ENCODE results near the gene SOX30. TPM values are rescaled to one million over a fixed set of nuclear protein-coding genes. Genes with fewer than 3 reads are reported as not detected.
"Not testable (repeated sequence)": the region's sequence is repeated elsewhere in the genome, so short reads cannot be mapped to it uniquely, and the experiment has no call there.

The SOX30 gene
- total RNA-seq (2014; rRNA removed; shearing (Covaris generic)): 0.04 and 0.42 TPM in 2 replicates

DNA sequence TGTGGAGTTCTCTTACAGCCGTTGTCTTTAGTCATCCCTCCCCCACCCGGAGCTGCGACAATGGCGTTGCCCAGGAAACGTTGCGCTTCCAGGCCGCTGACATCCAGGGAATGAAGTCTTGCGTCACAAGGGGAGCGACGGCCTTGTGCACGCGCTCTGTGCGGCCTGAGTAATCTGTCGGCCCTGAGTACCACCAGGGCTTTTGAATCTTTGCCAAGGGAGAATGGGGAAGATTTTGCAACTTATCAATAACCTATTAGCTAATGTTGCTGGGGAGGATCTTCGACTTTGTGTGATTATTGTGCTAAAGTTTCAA is at the start of gene SOX30:
Gene SOX30, minus strand, starts transcription at position 62 of the 316 bp plus-strand sequence. CDS start 360 bp downstream, outside the sequence.
- no peak for DNase-seq

DNA sequence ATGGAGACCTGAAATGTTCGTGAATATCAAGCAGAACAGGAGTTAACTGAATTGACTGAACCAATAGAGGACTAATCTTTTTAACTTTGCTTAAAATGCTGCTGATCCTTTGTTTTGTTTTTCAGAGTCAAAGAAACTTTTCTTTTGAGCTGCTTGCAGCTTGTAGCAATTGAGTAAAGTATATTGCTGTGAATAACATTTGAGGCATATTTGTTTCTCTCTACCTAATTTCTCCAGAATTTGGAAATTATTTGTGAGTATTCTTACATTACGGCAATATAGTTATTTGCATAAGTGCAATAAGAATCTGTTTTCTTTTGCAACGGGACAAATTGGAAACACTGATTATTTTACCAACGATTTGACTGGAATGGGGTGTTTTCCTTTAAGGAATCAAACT is 46.4 kb upstream of the SOX30 start:
- DNase-seq; H3K4me3 ChIP-seq (ENCODE audit: insufficient read depth, low read depth, low read length); H3K36me3 ChIP-seq (replicated peaks; ENCODE audit: control insufficient read depth, insufficient read depth, low read length); H3K27me3 ChIP-seq (ENCODE audit: control insufficient read depth, insufficient read depth, low read length): not testable (repeated sequence)

More for the DNA sequence above, at the start of gene SOX30:
- Histone ChIP-seq H3K27me3 (ENCODE audit: control insufficient read depth, insufficient read depth, low read length) (no peaks in the 10 kb centered on the region; the same call in none of the 2 replicates), H3K4me3 (ENCODE audit: insufficient read depth, low read depth, low read length) (peak within 1 kb of the TSS; percentile 36), H3K36me3 (replicated peaks; ENCODE audit: control insufficient read depth, insufficient read depth, low read length) (no peaks in the 10 kb centered on the region)

- not testable (repeated sequence) for DNase-seq; H3K36me3 ChIP-seq (replicated peaks; ENCODE audit: control insufficient read depth, insufficient read depth, low read length); H3K27me3 ChIP-seq (ENCODE audit: control insufficient read depth, insufficient read depth, low read length); H3K4me3 ChIP-seq (ENCODE audit: insufficient read depth, low read depth, low read length)
These were observed 43.9 kb upstream of the SOX30 start for GRCh38 chr5:157696154-157696553.

GRCh38 chr5:157693816-157694215 is 41.6 kb upstream of the SOX30 start:
- not testable (repeated sequence) for DNase-seq; H3K27me3 ChIP-seq (ENCODE audit: control insufficient read depth, insufficient read depth, low read length); H3K36me3 ChIP-seq (replicated peaks; ENCODE audit: control insufficient read depth, insufficient read depth, low read length)

DNA sequence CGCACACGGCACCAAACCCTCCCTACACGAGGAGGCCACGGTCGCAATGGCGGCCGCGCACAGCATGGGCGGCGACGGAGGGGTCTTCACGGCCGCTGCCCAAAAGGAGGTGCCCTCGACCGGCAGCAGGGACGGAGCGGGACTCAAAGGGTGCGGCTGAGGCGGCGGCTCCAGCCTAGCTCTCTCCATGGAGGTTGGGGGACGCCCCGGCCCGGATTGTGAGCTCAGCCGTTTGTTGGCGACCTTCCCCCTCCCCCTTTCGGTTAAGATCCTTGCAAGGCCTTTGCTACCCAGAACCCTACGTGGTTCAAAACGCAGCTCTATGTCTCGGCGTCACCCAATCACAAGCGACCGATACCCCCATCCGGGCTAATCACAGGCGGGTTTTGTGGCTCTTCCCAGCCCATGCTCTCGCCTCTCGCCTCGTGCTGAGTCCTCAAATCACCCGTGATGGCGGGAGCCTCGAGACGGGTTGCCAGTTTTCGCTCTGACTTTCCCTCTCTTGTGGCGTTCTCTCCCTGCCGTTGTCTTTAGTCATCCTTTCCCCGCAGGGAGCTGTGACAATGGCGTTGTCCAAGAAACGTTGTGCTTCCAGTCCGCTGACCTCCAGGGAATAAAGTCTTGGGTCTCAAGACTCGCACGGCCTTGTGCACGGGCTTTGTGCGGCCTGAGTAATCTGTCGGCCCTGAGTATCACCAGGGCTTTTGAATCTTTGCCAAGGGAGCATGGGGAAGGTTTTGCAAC is 38.6 kb upstream of the SOX30 start:
- DNase-seq: peak; percentile 19
- no peak overlapping the region for H3K4me3 ChIP-seq (ENCODE audit: insufficient read depth, low read depth, low read length)

More at GRCh38 chr5:157693816-157694215, 41.6 kb upstream of the SOX30 start:
- H3K4me3 ChIP-seq (ENCODE audit: insufficient read depth, low read depth, low read length): not testable (repeated sequence)

GRCh38 chr5:157689942-157690689 is 37.9 kb upstream of the SOX30 start:
- H3K4me3 ChIP-seq (ENCODE audit: insufficient read depth, low read depth, low read length): no peak overlapping the region
- H3K27me3 ChIP-seq (ENCODE audit: control insufficient read depth, insufficient read depth, low read length): no peaks in the 10 kb centered on the region
- H3K36me3 ChIP-seq (replicated peaks; ENCODE audit: control insufficient read depth, insufficient read depth, low read length): no peaks in the 10 kb centered on the region
- DNase-seq: peak; percentile 63

More for the DNA sequence above, 38.6 kb upstream of the SOX30 start:
- Histone ChIP-seq H3K36me3 (replicated peaks; ENCODE audit: control insufficient read depth, insufficient read depth, low read length) (no peaks in the 10 kb centered on the region), H3K27me3 (ENCODE audit: control insufficient read depth, insufficient read depth, low read length) (no peaks in the 10 kb centered on the region)

- H3K4me3 ChIP-seq (ENCODE audit: insufficient read depth, low read depth, low read length): no peak overlapping the region
- H3K27me3 ChIP-seq (ENCODE audit: control insufficient read depth, insufficient read depth, low read length): no peaks in the 10 kb centered on the region
- no peaks in the 10 kb centered on the region for H3K36me3 ChIP-seq (replicated peaks; ENCODE audit: control insufficient read depth, insufficient read depth, low read length)
- no peak for DNase-seq
These were observed 34.9 kb upstream of the SOX30 start for GRCh38 chr5:157687198-157687554.

GRCh38 chr5:157686276-157687197 is 34.3 kb upstream of the SOX30 start:
- H3K27me3 ChIP-seq (ENCODE audit: control insufficient read depth, insufficient read depth, low read length); H3K4me3 ChIP-seq (ENCODE audit: insufficient read depth, low read depth, low read length); H3K36me3 ChIP-seq (replicated peaks; ENCODE audit: control insufficient read depth, insufficient read depth, low read length); DNase-seq: not testable (repeated sequence)

DNA sequence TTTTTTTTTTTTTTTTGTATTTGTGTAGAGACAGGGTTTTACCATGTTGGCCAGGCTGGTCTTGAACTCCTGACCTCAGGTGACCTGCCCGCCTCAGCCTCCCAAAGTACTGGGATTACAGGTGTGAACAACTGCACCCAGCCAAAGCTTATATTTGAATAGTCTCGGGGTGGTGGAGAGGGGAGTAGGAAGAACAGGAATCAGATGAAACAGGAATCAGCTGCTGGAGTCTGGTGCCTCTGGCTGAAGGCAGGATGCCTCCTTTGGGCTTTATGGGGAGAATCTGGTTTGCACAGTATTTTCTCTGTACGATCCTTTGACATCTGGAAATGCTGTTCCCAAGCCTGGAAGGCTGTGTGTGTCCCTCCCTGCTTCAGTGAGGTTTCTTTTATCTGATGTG is 30.0 kb upstream of the SOX30 start:
- DNase-seq: no peak
- Histone ChIP-seq H3K36me3 (replicated peaks; ENCODE audit: control insufficient read depth, insufficient read depth, low read length) (no peaks in the 10 kb centered on the region), H3K4me3 (ENCODE audit: insufficient read depth, low read depth, low read length) (no peak overlapping the region), H3K27me3 (ENCODE audit: control insufficient read depth, insufficient read depth, low read length) (no peaks in the 10 kb centered on the region)

DNA sequence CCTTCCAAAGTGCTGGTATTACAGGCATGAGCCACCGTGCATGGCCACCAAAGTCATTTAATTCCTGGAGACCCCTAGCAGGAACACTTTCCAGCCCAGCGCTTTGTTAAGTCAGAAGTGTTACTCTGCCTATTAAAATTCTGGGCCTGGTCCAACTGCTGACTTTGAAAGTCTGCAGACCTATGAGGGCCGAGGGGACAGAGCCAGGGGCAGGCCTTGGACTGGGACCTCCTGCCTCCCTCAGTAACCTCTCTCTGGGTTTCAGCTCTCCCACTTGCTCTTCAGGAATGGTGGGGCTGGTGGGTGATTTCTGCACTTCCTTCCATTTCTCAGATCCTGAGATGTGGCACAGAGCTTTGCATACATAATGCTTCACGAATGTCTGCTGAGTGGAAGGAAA is 28.8 kb upstream of the SOX30 start:
- Histone ChIP-seq H3K4me3 (ENCODE audit: insufficient read depth, low read depth, low read length) (no peak overlapping the region), H3K36me3 (replicated peaks; ENCODE audit: control insufficient read depth, insufficient read depth, low read length) (no peaks in the 10 kb centered on the region), H3K27me3 (ENCODE audit: control insufficient read depth, insufficient read depth, low read length) (no peaks in the 10 kb centered on the region)
- DNase-seq: no peak

GRCh38 chr5:157680239-157680638 is 28.0 kb upstream of the SOX30 start:
- Histone ChIP-seq H3K36me3 (replicated peaks; ENCODE audit: control insufficient read depth, insufficient read depth, low read length) (no peaks in the 10 kb centered on the region), H3K27me3 (ENCODE audit: control insufficient read depth, insufficient read depth, low read length) (no peaks in the 10 kb centered on the region), H3K4me3 (ENCODE audit: insufficient read depth, low read depth, low read length) (no peak overlapping the region)
- DNase-seq: no peak

DNA sequence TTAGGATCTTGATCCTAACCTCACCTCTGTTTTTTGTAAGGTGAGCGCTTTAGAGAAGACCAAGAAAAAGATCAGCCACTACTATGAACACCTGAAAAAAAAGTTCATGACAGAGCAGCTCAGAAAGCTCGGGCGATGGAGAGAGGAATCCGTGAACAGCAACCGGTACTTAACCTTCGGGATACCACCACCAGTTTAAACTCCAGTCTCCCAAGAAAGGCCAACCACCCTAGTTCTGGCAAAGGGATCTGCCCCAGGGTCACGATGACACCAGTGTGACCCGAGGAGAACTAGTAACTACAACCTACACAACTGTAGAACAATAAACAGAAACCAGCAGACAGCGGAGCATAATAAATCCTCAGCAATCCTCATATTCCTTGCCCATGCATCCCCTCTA is 27.6 kb upstream of the SOX30 start:
- Histone ChIP-seq H3K27me3 (ENCODE audit: control insufficient read depth, insufficient read depth, low read length) (no peaks in the 10 kb centered on the region), H3K4me3 (ENCODE audit: insufficient read depth, low read depth, low read length) (no peak overlapping the region), H3K36me3 (replicated peaks; ENCODE audit: control insufficient read depth, insufficient read depth, low read length) (no peaks in the 10 kb centered on the region)
- no peak for DNase-seq

GRCh38 chr5:157677931-157678330 is 25.7 kb upstream of the SOX30 start:
- Histone ChIP-seq H3K36me3 (replicated peaks; ENCODE audit: control insufficient read depth, insufficient read depth, low read length) (no peaks in the 10 kb centered on the region), H3K27me3 (ENCODE audit: control insufficient read depth, insufficient read depth, low read length) (no peaks in the 10 kb centered on the region), H3K4me3 (ENCODE audit: insufficient read depth, low read depth, low read length) (no peak overlapping the region)
- DNase-seq: no peak

GRCh38 chr5:157674351-157674750 is 22.1 kb upstream of the SOX30 start:
- not testable (repeated sequence) for H3K4me3 ChIP-seq (ENCODE audit: insufficient read depth, low read depth, low read length); H3K36me3 ChIP-seq (replicated peaks; ENCODE audit: control insufficient read depth, insufficient read depth, low read length); DNase-seq
- H3K27me3 ChIP-seq (ENCODE audit: control insufficient read depth, insufficient read depth, low read length): peaks cover 20% of the 10 kb centered on the region; the same call in 1 of the 2 replicates
